ENCODE data around the gene FAM228A.

FAM228A gene

GRCh38 chr2:24159708-24160107 is 15.1 kb upstream of the FAM228A start:
- no peak overlapping the region for H3K4ac ChIP-seq (ENCODE audit: low read length)
- no peak overlapping the region for H2BK5ac ChIP-seq (ENCODE audit: low read length)
- WGBS, 2 donors (ENCODE audit: extremely low coverage in 2 of 2, insufficient read length in 2 of 2, insufficient replicate concordance in 1 of 2), result no CpG with 5 or more reads among the region's 4 CpGs
- H3K27me3 ChIP-seq (ENCODE audit: control insufficient read depth in 3 of 3, insufficient read depth in 3 of 3, low read depth in 1 of 3, low read length in 3 of 3), result no peaks in the 10 kb centered on the region
- no peak overlapping the region for H3K4me2 ChIP-seq (ENCODE audit: insufficient read depth, low read length, poor library complexity, severe bottlenecking)
- no peaks in the 10 kb centered on the region for H3K4me1 ChIP-seq (ENCODE audit: control insufficient read depth in 2 of 2, insufficient read depth in 1 of 2, low read depth in 1 of 2, low read length in 2 of 2)
- H2BK15ac ChIP-seq (ENCODE audit: low read length), result no peak overlapping the region
- no peak overlapping the region for H3K14ac ChIP-seq (ENCODE audit: low read length)
- H2BK120ac ChIP-seq (ENCODE audit: low read depth, low read length), result no peak overlapping the region
- no peak overlapping the region for H4K91ac ChIP-seq (ENCODE audit: low read depth, low read length, poor library complexity)
- no peak overlapping the region for H3K9ac ChIP-seq (ENCODE audit: low read depth, low read length, poor library complexity)
- no peak overlapping the region for H3K18ac ChIP-seq (ENCODE audit: low read length)
- H2BK12ac ChIP-seq (ENCODE audit: low read length), result no peak overlapping the region
- no peaks in the 10 kb centered on the region for H3K36me3 ChIP-seq (replicated peaks in 1 of 2; ENCODE audit: control insufficient read depth in 2 of 2, insufficient read depth in 2 of 2, low read length in 2 of 2)
- no peak overlapping the region for H2AFZ ChIP-seq (ENCODE audit: low read length)
- no peak overlapping the region for H4K8ac ChIP-seq (ENCODE audit: low read depth, low read length)
- DNase-seq (ENCODE audit: low spot score), result no peak
- H3K9me3 ChIP-seq (replicated peaks in 1 of 2; ENCODE audit: control insufficient read depth in 2 of 2, insufficient read depth in 1 of 2, low read depth in 1 of 2, low read length in 2 of 2), result peaks cover 0 to 14% of the 10 kb centered on the region in 2 donors
- H3K79me1 ChIP-seq (ENCODE audit: low read depth, low read length), result no peaks in the 10 kb centered on the region
- H2AK5ac ChIP-seq (ENCODE audit: low read depth, low read length), result no peak overlapping the region
- no peak overlapping the region for H3K27ac ChIP-seq (replicated peaks; ENCODE audit: low read length)
- H3K4me3 ChIP-seq (ENCODE audit: low read length in 2 of 2), result no peak overlapping the region
- H3K23ac ChIP-seq (ENCODE audit: low read depth, low read length, poor library complexity), result no peak overlapping the region

DNA sequence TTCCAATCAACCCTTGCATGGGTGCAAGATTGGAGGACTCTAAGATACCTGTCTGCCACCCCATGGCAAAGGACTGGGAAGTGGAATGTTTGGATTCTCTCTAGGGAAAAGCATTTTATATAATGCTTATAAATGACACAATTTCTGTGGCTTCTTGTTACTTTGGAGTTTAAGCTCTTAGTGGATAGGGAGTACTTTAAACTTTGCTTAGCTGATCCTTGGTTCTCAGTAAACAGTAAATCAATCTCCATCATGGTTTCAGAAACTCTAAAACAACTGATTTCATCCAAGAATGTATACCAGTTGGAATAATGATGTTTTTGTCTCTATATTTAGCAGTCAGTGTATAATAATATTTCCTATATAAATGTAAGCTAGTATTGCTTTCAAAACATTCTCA is 14.1 kb upstream of the FAM228A start:
- Histone ChIP-seq H3K23ac (ENCODE audit: low read depth, low read length, poor library complexity) (no peak overlapping the region), H4K8ac (ENCODE audit: low read depth, low read length) (no peak overlapping the region), H2AFZ (ENCODE audit: low read length) (no peak overlapping the region), H4K91ac (ENCODE audit: low read depth, low read length, poor library complexity) (no peak overlapping the region), H3K27ac (replicated peaks; ENCODE audit: low read length) (no peak overlapping the region), H3K9me3 (replicated peaks in 1 of 2; ENCODE audit: control insufficient read depth in 2 of 2, insufficient read depth in 1 of 2, low read depth in 1 of 2, low read length in 2 of 2) (peaks cover 0 to 14% of the 10 kb centered on the region in 2 donors), H3K4me1 (ENCODE audit: control insufficient read depth in 2 of 2, insufficient read depth in 1 of 2, low read depth in 1 of 2, low read length in 2 of 2) (no peaks in the 10 kb centered on the region), H3K36me3 (replicated peaks in 1 of 2; ENCODE audit: control insufficient read depth in 2 of 2, insufficient read depth in 2 of 2, low read length in 2 of 2) (no peaks in the 10 kb centered on the region), H2BK15ac (ENCODE audit: low read length) (no peak overlapping the region), H3K4me2 (ENCODE audit: insufficient read depth, low read length, poor library complexity, severe bottlenecking) (no peak overlapping the region), H3K9ac (ENCODE audit: low read depth, low read length, poor library complexity) (no peak overlapping the region), H3K79me1 (ENCODE audit: low read depth, low read length) (no peaks in the 10 kb centered on the region), H2BK120ac (ENCODE audit: low read depth, low read length) (no peak overlapping the region), H2BK12ac (ENCODE audit: low read length) (no peak overlapping the region), H3K14ac (ENCODE audit: low read length) (no peak overlapping the region), H2BK5ac (ENCODE audit: low read length) (no peak overlapping the region), H3K18ac (ENCODE audit: low read length) (no peak overlapping the region), H3K27me3 (ENCODE audit: control insufficient read depth in 3 of 3, insufficient read depth in 3 of 3, low read depth in 1 of 3, low read length in 3 of 3) (no peaks in the 10 kb centered on the region), H2AK5ac (ENCODE audit: low read depth, low read length) (no peak overlapping the region), H3K4me3 (ENCODE audit: low read length in 2 of 2) (no peak overlapping the region), H3K4ac (ENCODE audit: low read length) (no peak overlapping the region)
- no peak for DNase-seq (ENCODE audit: low spot score)

DNA sequence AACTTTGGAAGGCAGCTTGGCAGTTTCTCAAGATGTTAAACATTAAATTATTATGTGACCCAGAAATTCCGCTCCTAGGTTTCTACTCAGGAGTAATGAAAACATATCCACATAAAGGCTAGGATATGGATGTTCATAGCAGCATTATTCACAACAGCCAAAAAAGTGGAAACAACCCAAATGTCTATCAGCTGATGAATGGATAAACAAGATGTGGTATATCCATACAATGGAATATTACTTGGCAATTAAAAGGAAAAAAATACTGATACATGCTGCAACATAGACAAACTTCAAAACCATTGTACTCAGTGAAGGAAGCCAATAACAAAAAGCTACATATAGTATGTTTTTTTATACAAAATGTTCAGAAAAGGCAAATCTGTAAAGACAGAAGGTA is 12.4 kb upstream of the FAM228A start:
- DNase-seq (ENCODE audit: low spot score), result no peak
- Histone ChIP-seq H3K18ac (ENCODE audit: low read length) (no peak overlapping the region), H2AFZ (ENCODE audit: low read length) (no peak overlapping the region), H3K9ac (ENCODE audit: low read depth, low read length, poor library complexity) (no peak overlapping the region), H3K4me1 (ENCODE audit: control insufficient read depth in 2 of 2, insufficient read depth in 1 of 2, low read depth in 1 of 2, low read length in 2 of 2) (no peaks in the 10 kb centered on the region), H3K4me2 (ENCODE audit: insufficient read depth, low read length, poor library complexity, severe bottlenecking) (no peak overlapping the region), H3K23ac (ENCODE audit: low read depth, low read length, poor library complexity) (no peak overlapping the region), H4K91ac (ENCODE audit: low read depth, low read length, poor library complexity) (no peak overlapping the region), H2BK15ac (ENCODE audit: low read length) (no peak overlapping the region), H3K4ac (ENCODE audit: low read length) (no peak overlapping the region), H3K4me3 (ENCODE audit: low read length in 2 of 2) (no peak overlapping the region), H3K14ac (ENCODE audit: low read length) (no peak overlapping the region), H2BK12ac (ENCODE audit: low read length) (no peak overlapping the region), H3K27me3 (ENCODE audit: control insufficient read depth in 3 of 3, insufficient read depth in 3 of 3, low read depth in 1 of 3, low read length in 3 of 3) (no peaks in the 10 kb centered on the region), H2AK5ac (ENCODE audit: low read depth, low read length) (no peak overlapping the region), H4K8ac (ENCODE audit: low read depth, low read length) (no peak overlapping the region), H3K36me3 (replicated peaks in 1 of 2; ENCODE audit: control insufficient read depth in 2 of 2, insufficient read depth in 2 of 2, low read length in 2 of 2) (no peaks in the 10 kb centered on the region), H2BK5ac (ENCODE audit: low read length) (no peak overlapping the region), H2BK120ac (ENCODE audit: low read depth, low read length) (no peak overlapping the region), H3K79me1 (ENCODE audit: low read depth, low read length) (no peaks in the 10 kb centered on the region), H3K27ac (replicated peaks; ENCODE audit: low read length) (no peak overlapping the region), H3K9me3 (replicated peaks in 1 of 2; ENCODE audit: control insufficient read depth in 2 of 2, insufficient read depth in 1 of 2, low read depth in 1 of 2, low read length in 2 of 2) (peaks cover 0 to 14% of the 10 kb centered on the region in 2 donors)
- WGBS, 2 donors (ENCODE audit: extremely low coverage in 2 of 2, insufficient read length in 2 of 2, insufficient replicate concordance in 1 of 2), result no CpG with 5 or more reads among the region's 1 CpG

GRCh38 chr2:24163186-24163585 is 11.7 kb upstream of the FAM228A start:
- Histone ChIP-seq H4K8ac (ENCODE audit: low read depth, low read length) (no peak overlapping the region), H2BK12ac (ENCODE audit: low read length) (no peak overlapping the region), H3K18ac (ENCODE audit: low read length) (no peak overlapping the region), H4K91ac (ENCODE audit: low read depth, low read length, poor library complexity) (no peak overlapping the region), H3K23ac (ENCODE audit: low read depth, low read length, poor library complexity) (no peak overlapping the region), H3K4ac (ENCODE audit: low read length) (no peak overlapping the region), H2BK15ac (ENCODE audit: low read length) (no peak overlapping the region), H2BK5ac (ENCODE audit: low read length) (no peak overlapping the region), H3K4me1 (ENCODE audit: control insufficient read depth in 2 of 2, insufficient read depth in 1 of 2, low read depth in 1 of 2, low read length in 2 of 2) (no peaks in the 10 kb centered on the region), H3K36me3 (replicated peaks in 1 of 2; ENCODE audit: control insufficient read depth in 2 of 2, insufficient read depth in 2 of 2, low read length in 2 of 2) (no peaks in the 10 kb centered on the region), H2BK120ac (ENCODE audit: low read depth, low read length) (no peak overlapping the region), H3K14ac (ENCODE audit: low read length) (no peak overlapping the region), H3K27me3 (ENCODE audit: control insufficient read depth in 3 of 3, insufficient read depth in 3 of 3, low read depth in 1 of 3, low read length in 3 of 3) (no peaks in the 10 kb centered on the region), H3K4me3 (ENCODE audit: low read length in 2 of 2) (no peak overlapping the region), H2AFZ (ENCODE audit: low read length) (no peak overlapping the region), H3K79me1 (ENCODE audit: low read depth, low read length) (no peaks in the 10 kb centered on the region), H3K9me3 (replicated peaks in 1 of 2; ENCODE audit: control insufficient read depth in 2 of 2, insufficient read depth in 1 of 2, low read depth in 1 of 2, low read length in 2 of 2) (peaks cover 0 to 14% of the 10 kb centered on the region in 2 donors), H3K4me2 (ENCODE audit: insufficient read depth, low read length, poor library complexity, severe bottlenecking) (no peak overlapping the region), H3K27ac (replicated peaks; ENCODE audit: low read length) (no peak overlapping the region), H3K9ac (ENCODE audit: low read depth, low read length, poor library complexity) (no peak overlapping the region), H2AK5ac (ENCODE audit: low read depth, low read length) (no peak overlapping the region)
- no peak for DNase-seq (ENCODE audit: low spot score)
- no CpG with 5 or more reads among the region's 3 CpGs for WGBS, 2 donors (ENCODE audit: extremely low coverage in 2 of 2, insufficient read length in 2 of 2, insufficient replicate concordance in 1 of 2)
